Measurements from ENCODE around the gene CLDN12.

Gene CLDN12

GRCh38 chr7:90453259-90453891 is 50.1 kb downstream of the CLDN12 start:
- no peak overlapping the region for H3K27ac ChIP-seq (ENCODE audit: extremely low read depth, low read depth, low read length)
- ChIA-PET CTCF (interaction anchor here (0.6 to 2.0 kb wide), 5 partner anchors 55 to 1184 kb away, joined by 3 to 8 read pairs (median 4); no protein-coding TSS in a partner anchor), POLR2A (no interaction called here)
- H3K4me3 ChIP-seq (ENCODE audit: low read depth, low read length): no peak overlapping the region
- H3K9me3 ChIP-seq (ENCODE audit: control insufficient read depth, insufficient read depth, low read depth, low read length): no peaks in the 10 kb centered on the region
- H3K4me1 ChIP-seq (ENCODE audit: control insufficient read depth, insufficient read depth, low read length): no peaks in the 10 kb centered on the region
- TF ChIP-seq PBX3 (CRISPR knock-in tag; IDR thresholded peaks at IDR 0.05): no peak
- TF ChIP-seq ZNF335 (tag by site-specific recombination; conservative IDR thresholded peaks at IDR 0.05): no peak
- no peak for TF ChIP-seq GLI2 (tag by site-specific recombination; IDR thresholded peaks at IDR 0.05; ENCODE audit: borderline replicate concordance, low read depth)
- no peak for TF ChIP-seq ZNF292 (tag by site-specific recombination; IDR thresholded peaks at IDR 0.05; ENCODE audit: borderline replicate concordance, low read depth)
- no peak for TF ChIP-seq MEIS1 (CRISPR knock-in tag; IDR thresholded peaks at IDR 0.05; ENCODE audit: borderline replicate concordance)
- TF ChIP-seq YY1 (tag by site-specific recombination; IDR thresholded peaks at IDR 0.05): no peak
- TF ChIP-seq, protein P1, sequence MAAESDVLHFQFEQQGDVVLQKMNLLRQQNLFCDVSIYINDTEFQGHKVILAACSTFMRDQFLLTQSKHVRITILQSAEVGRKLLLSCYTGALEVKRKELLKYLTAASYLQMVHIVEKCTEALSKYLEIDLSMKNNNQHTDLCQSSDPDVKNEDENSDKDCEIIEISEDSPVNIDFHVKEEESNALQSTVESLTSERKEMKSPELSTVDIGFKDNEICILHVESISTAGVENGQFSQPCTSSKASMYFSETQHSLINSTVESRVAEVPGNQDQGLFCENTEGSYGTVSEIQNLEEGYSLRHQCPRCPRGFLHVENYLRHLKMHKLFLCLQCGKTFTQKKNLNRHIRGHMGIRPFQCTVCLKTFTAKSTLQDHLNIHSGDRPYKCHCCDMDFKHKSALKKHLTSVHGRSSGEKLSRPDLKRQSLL (tag by site-specific recombination; IDR thresholded peaks at IDR 0.05): no peak
- TF ChIP-seq, protein P2, sequence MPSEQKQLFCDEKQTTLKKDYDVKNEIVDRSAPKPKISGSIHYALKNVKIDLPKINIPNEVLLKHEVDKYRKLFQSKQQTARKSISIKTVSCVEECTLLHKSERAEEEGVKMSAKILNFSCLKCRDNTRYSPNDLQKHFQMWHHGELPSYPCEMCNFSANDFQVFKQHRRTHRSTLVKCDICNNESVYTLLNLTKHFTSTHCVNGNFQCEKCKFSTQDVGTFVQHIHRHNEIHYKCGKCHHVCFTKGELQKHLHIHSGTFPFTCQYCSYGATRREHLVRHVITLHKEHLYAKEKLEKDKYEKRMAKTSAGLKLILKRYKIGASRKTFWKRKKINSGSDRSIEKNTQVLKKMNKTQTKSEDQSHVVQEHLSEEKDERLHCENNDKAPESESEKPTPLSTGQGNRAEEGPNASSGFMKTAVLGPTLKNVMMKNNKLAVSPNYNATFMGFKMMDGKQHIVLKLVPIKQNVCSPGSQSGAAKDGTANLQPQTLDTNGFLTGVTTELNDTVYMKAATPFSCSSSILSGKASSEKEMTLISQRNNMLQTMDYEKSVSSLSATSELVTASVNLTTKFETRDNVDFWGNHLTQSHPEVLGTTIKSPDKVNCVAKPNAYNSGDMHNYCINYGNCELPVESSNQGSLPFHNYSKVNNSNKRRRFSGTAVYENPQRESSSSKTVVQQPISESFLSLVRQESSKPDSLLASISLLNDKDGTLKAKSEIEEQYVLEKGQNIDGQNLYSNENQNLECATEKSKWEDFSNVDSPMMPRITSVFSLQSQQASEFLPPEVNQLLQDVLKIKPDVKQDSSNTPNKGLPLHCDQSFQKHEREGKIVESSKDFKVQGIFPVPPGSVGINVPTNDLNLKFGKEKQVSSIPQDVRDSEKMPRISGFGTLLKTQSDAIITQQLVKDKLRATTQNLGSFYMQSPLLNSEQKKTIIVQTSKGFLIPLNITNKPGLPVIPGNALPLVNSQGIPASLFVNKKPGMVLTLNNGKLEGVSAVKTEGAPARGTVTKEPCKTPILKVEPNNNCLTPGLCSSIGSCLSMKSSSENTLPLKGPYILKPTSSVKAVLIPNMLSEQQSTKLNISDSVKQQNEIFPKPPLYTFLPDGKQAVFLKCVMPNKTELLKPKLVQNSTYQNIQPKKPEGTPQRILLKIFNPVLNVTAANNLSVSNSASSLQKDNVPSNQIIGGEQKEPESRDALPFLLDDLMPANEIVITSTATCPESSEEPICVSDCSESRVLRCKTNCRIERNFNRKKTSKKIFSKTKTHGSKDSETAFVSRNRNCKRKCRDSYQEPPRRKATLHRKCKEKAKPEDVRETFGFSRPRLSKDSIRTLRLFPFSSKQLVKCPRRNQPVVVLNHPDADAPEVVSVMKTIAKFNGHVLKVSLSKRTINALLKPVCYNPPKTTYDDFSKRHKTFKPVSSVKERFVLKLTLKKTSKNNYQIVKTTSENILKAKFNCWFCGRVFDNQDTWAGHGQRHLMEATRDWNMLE (tag by site-specific recombination; conservative IDR thresholded peaks at IDR 0.05; ENCODE audit: low read depth): no peak
- TF ChIP-seq, protein P3, sequence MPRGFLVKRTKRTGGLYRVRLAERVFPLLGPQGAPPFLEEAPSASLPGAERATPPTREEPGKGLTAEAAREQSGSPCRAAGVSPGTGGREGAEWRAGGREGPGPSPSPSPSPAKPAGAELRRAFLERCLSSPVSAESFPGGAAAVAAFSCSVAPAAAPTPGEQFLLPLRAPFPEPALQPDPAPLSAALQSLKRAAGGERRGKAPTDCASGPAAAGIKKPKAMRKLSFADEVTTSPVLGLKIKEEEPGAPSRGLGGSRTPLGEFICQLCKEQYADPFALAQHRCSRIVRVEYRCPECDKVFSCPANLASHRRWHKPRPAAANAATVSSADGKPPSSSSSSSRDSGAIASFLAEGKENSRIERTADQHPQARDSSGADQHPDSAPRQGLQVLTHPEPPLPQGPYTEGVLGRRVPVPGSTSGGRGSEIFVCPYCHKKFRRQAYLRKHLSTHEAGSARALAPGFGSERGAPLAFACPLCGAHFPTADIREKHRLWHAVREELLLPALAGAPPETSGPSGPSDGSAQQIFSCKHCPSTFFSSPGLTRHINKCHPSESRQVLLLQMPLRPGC (tag by site-specific recombination; IDR thresholded peaks at IDR 0.05): no peak
- TF ChIP-seq ZNF558 (tag by site-specific recombination; IDR thresholded peaks at IDR 0.05): no peak
- no peak for TF ChIP-seq ZNF530 (tag by site-specific recombination; IDR thresholded peaks at IDR 0.05; ENCODE audit: low read depth)
- no peak for TF ChIP-seq ZNF302 (tag by site-specific recombination; IDR thresholded peaks at IDR 0.05; ENCODE audit: low read depth)
- no peak for TF ChIP-seq ZNF174 (tag by site-specific recombination; IDR thresholded peaks at IDR 0.05)
- no peak for TF ChIP-seq KLF7 (tag by site-specific recombination; IDR thresholded peaks at IDR 0.05; ENCODE audit: borderline replicate concordance)
- H3K36me3 ChIP-seq (ENCODE audit: control insufficient read depth in 2 of 2, insufficient read depth in 1 of 2, low read length in 2 of 2): no peaks in the 10 kb centered on the region

GRCh38 chr7:90453931-90454330 is 50.7 kb downstream of the CLDN12 start:
- ChIA-PET POLR2A (no interaction called here), CTCF (interaction anchor here (1.4 to 2.0 kb wide), 3 partner anchors 143 to 175 kb away, joined by 3 to 8 read pairs (median 8); partner anchors contain the start of gene CDK14)
- no peak overlapping the region for H3K4me3 ChIP-seq (ENCODE audit: low read depth, low read length)
- H3K9me3 ChIP-seq (ENCODE audit: control insufficient read depth, insufficient read depth, low read depth, low read length): no peaks in the 10 kb centered on the region
- no peaks in the 10 kb centered on the region for H3K36me3 ChIP-seq (ENCODE audit: control insufficient read depth in 2 of 2, insufficient read depth in 1 of 2, low read length in 2 of 2)
- H3K4me1 ChIP-seq (ENCODE audit: control insufficient read depth, insufficient read depth, low read length): no peaks in the 10 kb centered on the region
- no peak overlapping the region for H3K27ac ChIP-seq (ENCODE audit: extremely low read depth, low read depth, low read length)
- TF ChIP-seq EGR2 (tag by site-specific recombination; IDR thresholded peaks at IDR 0.05; ENCODE audit: low read depth) (no peak), ZSCAN16 (tag by site-specific recombination; IDR thresholded peaks at IDR 0.05) (no peak), ZBTB21 (tag by site-specific recombination; IDR thresholded peaks at IDR 0.05) (no peak), ZXDB (tag by site-specific recombination; IDR thresholded peaks at IDR 0.05) (no peak), ZNF623 (tag by site-specific recombination; IDR thresholded peaks at IDR 0.05) (no peak), ZNF10 (tag by site-specific recombination; IDR thresholded peaks at IDR 0.05) (no peak)
- TF ChIP-seq, protein P1 (tag by site-specific recombination; IDR thresholded peaks at IDR 0.05): no peak
- TF ChIP-seq, protein P4, sequence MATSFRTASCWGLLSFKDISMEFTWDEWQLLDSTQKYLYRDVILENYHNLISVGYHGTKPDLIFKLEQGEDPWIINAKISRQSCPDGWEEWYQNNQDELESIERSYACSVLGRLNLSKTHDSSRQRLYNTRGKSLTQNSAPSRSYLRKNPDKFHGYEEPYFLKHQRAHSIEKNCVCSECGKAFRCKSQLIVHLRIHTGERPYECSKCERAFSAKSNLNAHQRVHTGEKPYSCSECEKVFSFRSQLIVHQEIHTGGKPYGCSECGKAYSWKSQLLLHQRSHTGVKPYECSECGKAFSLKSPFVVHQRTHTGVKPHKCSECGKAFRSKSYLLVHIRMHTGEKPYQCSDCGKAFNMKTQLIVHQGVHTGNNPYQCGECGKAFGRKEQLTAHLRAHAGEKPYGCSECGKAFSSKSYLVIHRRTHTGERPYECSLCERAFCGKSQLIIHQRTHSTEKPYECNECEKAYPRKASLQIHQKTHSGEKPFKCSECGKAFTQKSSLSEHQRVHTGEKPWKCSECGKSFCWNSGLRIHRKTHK (tag by site-specific recombination; IDR thresholded peaks at IDR 0.05): no peak

All from HEK293 (cell line).